Measurements from ENCODE around the gene ST3GAL3. TPM values are rescaled to one million over a fixed set of nuclear protein-coding genes. Genes with fewer than 3 reads are reported as not detected.

ST3GAL3 gene
- total RNA-seq, 2 experiments from 2014 or later: 23.7 to 24.3 TPM

DNA sequence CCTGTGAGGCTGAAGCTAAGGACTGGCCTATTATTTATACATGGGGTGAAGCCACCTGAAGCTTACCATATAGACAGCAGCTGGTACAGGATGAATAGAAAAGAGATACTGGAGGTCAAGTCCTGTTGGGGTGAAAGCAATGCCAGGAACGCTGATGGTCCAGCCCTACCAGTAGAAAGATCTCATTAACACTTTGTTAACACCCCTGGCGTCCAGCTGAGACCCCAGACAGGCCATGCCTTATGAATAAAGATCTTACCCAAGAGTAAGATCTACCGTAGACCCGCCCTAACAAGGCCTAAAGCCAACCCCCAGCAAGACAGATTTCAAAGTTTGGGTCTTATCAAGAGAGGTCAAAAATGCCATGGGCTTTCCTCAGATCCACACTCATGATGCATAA, 34.7 kb downstream of the ST3GAL3 start:
- H3K4me1 Mint-ChIP-seq: no peaks in the 10 kb centered on the region
- H3K27me3 Mint-ChIP-seq: no peaks in the 10 kb centered on the region
- peaks cover 7% of the 10 kb centered on the region for H3K36me3 Mint-ChIP-seq (ENCODE audit: low read depth)
- ChIA-PET POLR2A (no interaction called here), CTCF (interaction anchor here (1.4 kb wide), 1 partner anchor 222 kb away, joined by 3 read pairs; no protein-coding TSS in a partner anchor)
- H3K27ac Mint-ChIP-seq: no peak overlapping the region
- no peaks in the 10 kb centered on the region for H3K9me3 Mint-ChIP-seq
- H3K4me3 Mint-ChIP-seq: no peak overlapping the region
- DNase-seq: no peak

DNA sequence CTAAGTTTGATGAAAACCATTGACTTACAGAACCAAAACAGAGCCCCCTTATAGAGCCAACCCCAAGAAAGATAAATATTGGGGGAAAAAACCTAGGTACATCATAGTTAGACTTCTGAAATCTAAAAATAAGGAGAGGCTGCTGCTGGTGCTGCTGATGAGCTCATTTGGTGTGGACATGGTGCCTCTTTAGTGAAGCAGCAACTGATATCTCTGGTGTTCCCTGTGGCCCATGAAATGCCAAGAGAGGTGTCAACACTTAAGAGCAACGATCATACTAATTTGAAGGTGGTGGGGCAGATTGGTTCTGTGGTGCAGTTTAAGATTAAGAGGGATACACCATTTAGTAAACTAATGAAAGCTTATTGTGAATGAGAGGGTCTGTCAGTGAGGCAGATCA, 35.9 kb downstream of the ST3GAL3 start:
- Mint-ChIP-seq H3K36me3 (ENCODE audit: low read depth) (peaks cover 7% of the 10 kb centered on the region), H3K4me3 (no peak overlapping the region), H3K4me1 (no peaks in the 10 kb centered on the region), H3K27ac (no peak overlapping the region), H3K27me3 (no peaks in the 10 kb centered on the region), H3K9me3 (no peaks in the 10 kb centered on the region)
- ChIA-PET POLR2A (no interaction called here), CTCF (interaction anchor here (0.8 kb wide), 1 partner anchor 11 kb away, joined by 3 read pairs; no protein-coding TSS in a partner anchor)
- DNase-seq: no peak

DNA sequence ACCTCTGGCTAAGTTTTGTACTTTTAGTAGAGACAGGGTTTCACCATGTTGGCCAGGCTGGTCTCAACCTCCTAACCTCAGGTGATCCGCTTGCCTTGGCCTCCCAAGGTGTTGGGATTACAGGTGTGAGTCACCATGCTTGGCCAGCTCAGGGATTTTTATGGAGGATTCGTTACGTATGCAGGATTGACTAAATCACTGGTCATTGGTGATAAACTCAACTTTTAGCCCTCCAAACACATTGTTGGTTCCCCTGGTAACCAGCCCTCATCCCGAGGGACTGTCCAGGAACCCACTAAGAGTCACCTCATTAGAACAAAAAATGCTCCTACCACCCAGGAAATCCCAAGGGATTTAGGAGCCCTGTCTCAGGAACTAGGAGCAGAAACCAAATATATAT, 40.4 kb downstream of the ST3GAL3 start:
- ChIA-PET CTCF (no interaction called here), POLR2A (no interaction called here)
- H3K27me3 Mint-ChIP-seq: no peaks in the 10 kb centered on the region
- H3K36me3 Mint-ChIP-seq (ENCODE audit: low read depth): peaks cover 11% of the 10 kb centered on the region
- H3K9me3 Mint-ChIP-seq: no peaks in the 10 kb centered on the region
- no peak for DNase-seq
- no peak overlapping the region for H3K4me3 Mint-ChIP-seq
- no peak overlapping the region for H3K27ac Mint-ChIP-seq
- H3K4me1 Mint-ChIP-seq: no peaks in the 10 kb centered on the region

DNA sequence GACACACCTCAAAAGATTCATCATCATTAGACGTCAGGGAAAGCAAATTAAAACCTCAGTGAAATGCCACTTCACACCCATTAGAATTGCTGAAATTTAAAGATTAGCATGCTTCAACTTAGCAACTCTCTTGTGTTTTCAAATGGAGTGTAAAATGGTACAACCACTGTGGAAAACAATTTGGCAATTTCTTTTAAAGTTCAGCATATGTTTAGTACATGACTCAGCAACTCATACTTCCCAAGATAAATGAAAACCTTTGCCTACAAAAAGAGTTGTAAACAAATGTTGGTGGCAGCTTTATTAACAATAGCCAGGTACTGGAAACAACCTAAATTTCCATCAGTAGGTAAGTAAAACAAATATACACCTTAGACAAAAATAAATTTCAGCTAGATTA, 42.7 kb downstream of the ST3GAL3 start:
- no peak for DNase-seq
- H3K4me3 Mint-ChIP-seq: no peak overlapping the region
- CTCF ChIA-PET: interaction anchor here (1.1 kb wide), 1 partner anchor 20 kb away, joined by 3 read pairs; no protein-coding TSS in a partner anchor
- POLR2A ChIA-PET: no interaction called here
- no peaks in the 10 kb centered on the region for H3K27me3 Mint-ChIP-seq
- H3K4me1 Mint-ChIP-seq: no peaks in the 10 kb centered on the region
- H3K27ac Mint-ChIP-seq: no peak overlapping the region
- peaks cover 14% of the 10 kb centered on the region for H3K36me3 Mint-ChIP-seq (ENCODE audit: low read depth)
- H3K9me3 Mint-ChIP-seq: no peaks in the 10 kb centered on the region

DNA sequence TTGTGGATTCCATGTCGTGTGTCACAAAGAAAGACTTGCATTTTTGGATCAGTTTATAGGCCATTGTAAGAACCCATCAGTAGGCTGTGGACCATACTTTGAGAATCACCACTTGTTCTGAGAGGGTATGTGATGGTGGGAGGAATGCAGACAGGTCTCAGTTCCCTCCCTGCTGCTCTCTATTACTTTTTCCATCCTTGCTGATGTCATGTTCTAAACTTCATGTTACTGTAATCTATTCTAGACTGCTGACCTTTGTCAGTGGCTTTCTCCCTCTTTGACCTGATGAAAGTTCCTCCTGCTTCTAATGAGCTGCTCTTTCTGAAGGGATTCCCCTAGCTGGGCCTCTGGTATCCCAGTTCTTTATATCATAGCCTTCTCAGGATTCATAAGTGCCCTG, 46.1 kb downstream of the ST3GAL3 start:
- ChIA-PET POLR2A (no interaction called here), CTCF (interaction anchor here (1.2 kb wide), 1 partner anchor 182 kb away, joined by 3 read pairs; no protein-coding TSS in a partner anchor)
- Mint-ChIP-seq H3K36me3 (ENCODE audit: low read depth) (peaks cover 9% of the 10 kb centered on the region), H3K4me3 (no peak overlapping the region), H3K27me3 (no peaks in the 10 kb centered on the region), H3K27ac (no peak overlapping the region), H3K9me3 (no peaks in the 10 kb centered on the region), H3K4me1 (no peaks in the 10 kb centered on the region)
- DNase-seq: no peak

DNA sequence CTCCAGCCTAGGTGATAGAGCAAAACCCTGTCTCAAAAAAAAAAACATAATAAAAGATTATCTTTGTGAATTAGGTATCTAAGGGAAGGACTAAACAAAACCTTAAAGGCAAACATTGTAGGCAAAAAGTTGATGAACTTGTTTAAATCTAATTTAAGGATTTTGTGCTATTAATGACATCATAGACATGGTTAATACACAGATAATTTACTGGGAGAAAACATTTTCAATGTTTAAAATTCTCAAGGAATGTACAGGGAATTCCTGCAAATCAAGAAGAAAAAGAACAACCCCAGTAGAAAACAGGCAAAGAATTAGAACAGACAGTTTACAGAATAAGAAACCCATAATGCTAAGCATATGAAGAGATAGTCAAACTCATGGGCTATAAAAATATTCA, 47.6 kb downstream of the ST3GAL3 start:
- no peak for DNase-seq
- H3K36me3 Mint-ChIP-seq (ENCODE audit: low read depth): peaks cover 4% of the 10 kb centered on the region
- H3K4me3 Mint-ChIP-seq: no peak overlapping the region
- H3K27ac Mint-ChIP-seq: no peak overlapping the region
- POLR2A ChIA-PET: no interaction called here
- no peaks in the 10 kb centered on the region for H3K9me3 Mint-ChIP-seq
- CTCF ChIA-PET: interaction anchor here (0.5 kb wide), 1 partner anchor 42 kb away, joined by 3 read pairs; no protein-coding TSS in a partner anchor
- no peaks in the 10 kb centered on the region for H3K27me3 Mint-ChIP-seq
- H3K4me1 Mint-ChIP-seq: no peaks in the 10 kb centered on the region

DNA sequence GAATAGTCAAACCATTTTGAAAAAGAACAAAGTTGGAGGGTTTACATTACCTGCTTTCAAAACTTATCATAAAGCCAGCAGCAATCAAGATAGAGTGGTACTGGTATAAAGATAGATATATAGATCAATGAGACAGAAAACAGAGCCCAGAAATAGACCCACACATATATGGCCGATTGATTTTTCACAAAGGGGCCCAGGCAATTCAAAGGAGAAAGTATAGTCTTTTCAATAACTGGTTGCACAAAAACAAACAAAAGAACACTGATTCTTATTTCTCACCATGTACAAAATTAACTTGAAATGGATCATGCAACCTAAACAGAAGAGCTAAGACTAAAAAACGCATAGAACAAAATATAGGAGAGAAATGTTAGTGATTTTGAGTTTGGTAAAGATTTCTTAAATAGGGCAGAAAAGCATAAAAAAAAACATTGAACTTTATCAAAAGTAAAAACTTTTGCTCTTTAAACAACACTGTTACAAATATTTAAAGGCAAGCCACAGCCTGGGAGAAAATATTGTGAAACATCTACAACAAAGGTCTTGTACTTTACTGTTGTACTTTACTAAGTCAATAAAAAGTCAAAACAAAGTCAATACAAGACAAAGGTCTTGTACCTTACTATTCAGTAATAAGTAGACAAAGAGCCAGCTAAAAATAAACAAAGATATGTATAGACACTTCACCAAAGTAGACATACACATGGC, 50.2 kb downstream of the ST3GAL3 start:
- ChIA-PET CTCF (interaction anchor here (1.5 kb wide), 1 partner anchor 178 kb away, joined by 3 read pairs; no protein-coding TSS in a partner anchor), POLR2A (no interaction called here)
- no peak for DNase-seq
- no peaks in the 10 kb centered on the region for H3K4me1 Mint-ChIP-seq
- H3K27ac Mint-ChIP-seq: no peak overlapping the region
- H3K4me3 Mint-ChIP-seq: no peak overlapping the region
- no peaks in the 10 kb centered on the region for H3K9me3 Mint-ChIP-seq
- no peaks in the 10 kb centered on the region for H3K27me3 Mint-ChIP-seq
- H3K36me3 Mint-ChIP-seq (ENCODE audit: low read depth): peaks cover 4% of the 10 kb centered on the region

DNA sequence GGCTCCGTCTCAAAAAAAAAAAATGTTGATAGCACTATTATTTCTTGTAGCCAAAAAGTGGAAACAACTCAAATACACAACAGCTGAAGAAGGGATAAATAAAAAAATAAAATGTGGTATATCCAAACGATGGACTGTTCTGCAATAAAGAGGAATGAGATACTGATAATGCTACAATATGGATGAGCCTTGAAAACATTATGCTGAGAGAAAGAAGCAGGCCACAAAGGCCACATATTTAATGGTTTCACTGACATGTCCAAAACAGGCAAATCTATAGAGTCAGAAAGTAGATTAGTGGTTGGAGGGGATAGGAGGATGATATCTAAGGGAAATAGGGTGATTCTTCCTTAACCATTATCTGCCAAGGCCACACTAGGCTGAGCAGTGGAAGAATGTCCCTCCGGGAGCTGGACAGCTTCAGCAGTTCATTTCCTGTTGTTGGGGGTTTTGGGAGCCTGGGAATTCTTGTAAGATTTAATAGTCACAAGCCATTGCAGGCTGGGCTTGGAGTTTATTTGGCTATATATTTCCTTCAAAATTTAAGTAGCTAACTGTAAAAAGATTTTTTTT, 53.5 kb downstream of the ST3GAL3 start:
- Mint-ChIP-seq H3K27ac (no peak overlapping the region), H3K27me3 (no peaks in the 10 kb centered on the region), H3K4me1 (no peaks in the 10 kb centered on the region), H3K36me3 (ENCODE audit: low read depth) (no peaks in the 10 kb centered on the region), H3K9me3 (no peaks in the 10 kb centered on the region), H3K4me3 (no peak overlapping the region)
- no peak for DNase-seq
- POLR2A ChIA-PET: no interaction called here
- CTCF ChIA-PET: interaction anchor here (1.6 kb wide), 1 partner anchor 174 kb away, joined by 5 read pairs; the partner anchor contains the start of gene ARTN

DNA sequence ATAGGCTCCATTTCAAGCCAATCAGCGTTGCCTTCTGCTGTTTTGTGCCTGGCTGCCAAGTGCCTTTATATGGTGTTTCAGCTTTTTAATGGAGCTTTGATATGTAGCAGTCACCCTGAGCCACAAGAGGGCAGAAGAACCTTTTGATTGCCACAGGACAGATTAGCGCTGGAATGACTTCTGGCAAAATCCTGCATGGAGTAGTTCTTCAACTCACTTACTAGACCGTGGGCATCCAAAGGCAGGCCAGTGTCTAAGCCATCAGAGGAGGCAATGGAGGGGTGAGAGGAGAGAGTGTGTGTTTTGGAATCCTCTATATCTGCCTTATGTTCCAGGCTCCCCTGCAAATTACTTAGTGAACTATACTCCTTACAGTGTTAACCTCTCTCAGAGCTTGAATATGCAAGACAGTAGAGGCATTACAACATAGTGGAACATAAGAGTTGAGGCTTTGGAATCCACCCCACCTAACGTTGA, 56.2 kb downstream of the ST3GAL3 start:
- no peaks in the 10 kb centered on the region for H3K4me1 Mint-ChIP-seq
- POLR2A ChIA-PET: no interaction called here

DNA sequence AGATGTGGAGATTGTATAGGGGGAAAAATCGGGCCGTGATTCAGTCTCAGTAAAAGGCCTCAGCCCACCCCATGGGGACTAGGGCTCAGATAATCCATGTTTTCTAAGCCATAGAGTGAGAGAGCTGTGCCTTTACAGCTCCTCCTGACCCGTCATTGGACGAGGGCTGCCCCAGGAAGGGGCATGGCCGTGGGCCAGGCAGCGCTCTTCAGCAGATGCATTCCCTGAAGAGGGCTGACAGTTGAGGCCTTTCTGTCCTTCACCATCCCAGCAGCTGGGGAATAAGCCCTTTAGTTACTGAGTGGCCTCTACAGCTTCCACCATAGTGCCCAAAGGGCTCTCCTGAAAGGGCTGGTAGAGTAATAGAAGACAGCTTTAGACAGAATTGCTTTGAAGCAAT, 57.2 kb downstream of the ST3GAL3 start:
- no peak overlapping the region for H3K4me3 Mint-ChIP-seq
- H3K36me3 Mint-ChIP-seq (ENCODE audit: low read depth): no peaks in the 10 kb centered on the region
- ChIA-PET POLR2A (no interaction called here), CTCF (interaction anchor here (0.6 to 4.3 kb wide), 7 partner anchors 9 to 787 kb away, joined by 3 to 85 read pairs (median 5); partner anchors contain the start of genes ARTN and IPO13)
- no peak for DNase-seq
- H3K9me3 Mint-ChIP-seq: no peaks in the 10 kb centered on the region
- H3K4me1 Mint-ChIP-seq: no peaks in the 10 kb centered on the region
- H3K27me3 Mint-ChIP-seq: no peaks in the 10 kb centered on the region
- no peak overlapping the region for H3K27ac Mint-ChIP-seq

More for the DNA sequence above, 56.2 kb downstream of the ST3GAL3 start:
- Mint-ChIP-seq H3K27me3 (no peaks in the 10 kb centered on the region), H3K27ac (no peak overlapping the region), H3K9me3 (no peaks in the 10 kb centered on the region), H3K4me3 (no peak overlapping the region), H3K36me3 (ENCODE audit: low read depth) (no peaks in the 10 kb centered on the region)
- CTCF ChIA-PET: interaction anchor here (0.7 to 4.3 kb wide), 14 partner anchors 10 to 183 kb away, joined by 3 to 85 read pairs (median 4); partner anchors contain the start of genes ARTN and IPO13
- DNase-seq: peak; percentile 63

DNA sequence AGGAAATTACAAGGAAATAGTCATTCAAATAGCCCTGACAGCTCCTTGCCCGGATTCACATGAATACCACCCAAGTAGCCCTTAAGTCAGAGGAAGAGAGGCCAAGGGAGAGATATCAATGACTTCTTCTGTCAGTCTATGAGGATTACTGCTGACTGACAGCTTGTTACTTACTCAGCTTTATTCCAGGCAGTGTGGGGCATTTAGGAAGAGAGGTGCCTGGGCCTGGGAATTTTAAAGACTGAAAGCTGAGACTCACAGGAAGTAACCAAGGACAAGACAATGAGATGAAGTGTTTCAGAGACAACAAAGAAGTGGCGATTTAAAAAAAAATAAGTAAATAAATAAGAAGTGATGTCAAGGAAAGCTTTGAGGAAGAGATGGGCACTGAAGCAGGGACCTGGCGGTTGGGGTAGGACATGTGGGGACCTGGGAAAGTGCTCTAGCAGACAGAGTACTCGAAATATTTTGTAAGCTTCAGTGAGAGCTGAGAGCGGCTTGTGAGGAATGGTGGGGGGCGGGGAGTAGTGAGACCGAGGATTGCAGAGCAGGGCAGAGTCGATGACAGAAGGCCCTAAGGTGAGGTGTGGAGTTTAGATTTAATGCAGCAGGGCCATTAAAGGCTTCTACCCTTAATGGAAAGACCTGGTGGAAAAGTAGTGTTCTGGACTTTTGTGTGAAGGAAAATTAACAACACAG, 58.9 kb downstream of the ST3GAL3 start:
- no peaks in the 10 kb centered on the region for H3K9me3 Mint-ChIP-seq
- no peaks in the 10 kb centered on the region for H3K27me3 Mint-ChIP-seq
- H3K27ac Mint-ChIP-seq: no peak overlapping the region
- DNase-seq: no peak
- H3K4me1 Mint-ChIP-seq: no peaks in the 10 kb centered on the region
- ChIA-PET POLR2A (no interaction called here), CTCF (interaction anchor here (0.6 to 4.3 kb wide), 4 partner anchors 23 to 305 kb away, joined by 3 to 85 read pairs (median 4); partner anchors contain the start of gene ARTN)
- H3K36me3 Mint-ChIP-seq (ENCODE audit: low read depth): no peaks in the 10 kb centered on the region
- H3K4me3 Mint-ChIP-seq: no peak overlapping the region

DNA sequence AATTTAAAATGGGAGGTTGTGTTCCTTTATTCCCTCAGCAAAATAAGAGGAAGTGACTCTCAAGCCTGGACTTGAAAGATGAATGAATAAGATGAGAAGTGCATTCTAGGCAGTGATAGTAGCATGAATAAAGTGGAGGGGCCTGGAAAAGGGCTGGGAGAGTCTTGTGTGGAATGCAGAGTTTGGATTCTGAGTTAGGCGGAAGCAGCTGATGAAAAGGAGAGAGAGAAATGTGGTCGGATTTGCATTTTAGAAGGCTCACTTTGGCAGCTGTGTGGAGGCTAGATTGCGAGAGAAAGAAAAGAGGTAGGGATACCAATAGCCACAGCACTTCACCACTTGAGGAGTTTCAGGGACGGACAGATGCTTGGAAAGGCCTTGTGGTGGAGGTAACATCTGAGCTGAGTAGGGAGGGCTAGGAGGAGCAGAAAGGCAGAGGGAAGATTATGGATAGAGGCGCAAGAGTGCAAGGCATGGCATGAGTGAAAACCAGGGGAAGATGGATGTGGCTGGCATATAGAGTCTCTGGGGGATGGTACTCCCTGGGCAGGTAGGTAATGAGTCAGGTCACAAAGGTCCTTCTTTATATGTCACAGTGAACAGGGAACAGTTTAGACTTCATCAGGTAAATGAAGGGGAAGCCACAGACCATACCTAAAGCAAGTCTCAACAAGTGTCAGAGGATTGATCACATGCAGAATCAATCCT, 59.6 kb downstream of the ST3GAL3 start:
- CTCF ChIA-PET: interaction anchor here (4.3 kb wide), 1 partner anchor 169 kb away, joined by 85 read pairs; the partner anchor contains the start of gene ARTN
- no peaks in the 10 kb centered on the region for H3K27me3 Mint-ChIP-seq
- no peak for DNase-seq
- POLR2A ChIA-PET: no interaction called here
- H3K4me1 Mint-ChIP-seq: no peaks in the 10 kb centered on the region
- no peak overlapping the region for H3K27ac Mint-ChIP-seq
- H3K9me3 Mint-ChIP-seq: no peaks in the 10 kb centered on the region
- peaks cover 2% of the 10 kb centered on the region for H3K36me3 Mint-ChIP-seq (ENCODE audit: low read depth)
- no peak overlapping the region for H3K4me3 Mint-ChIP-seq
